SK-N-SH treated with all-trans-retinoic acid at 6 μM for 48 hours (cell line): ENCODE results near the gene MED9.

Source experiments
- ATAC-seq: fragments of 200-7000 bp; cut with Tn5 transposase; 3 replicates; pipeline ENCODE4 v1.9.1; 2020; ENCODE audit warnings: mild to moderate bottlenecking, moderate library complexity
- ARNTL ChIP-seq: fragments of 450-650 bp; formaldehyde crosslinking; IDR thresholded peaks from 2 replicates; pipeline ENCODE4 v1.5.0; 2020; ENCODE audit warnings: low read depth, mild to moderate bottlenecking, moderate library complexity, borderline replicate concordance
- BACH2 ChIP-seq: fragments of 250-450 bp; sonication (Bioruptor Pico); IDR thresholded peaks from 2 replicates; pipeline ENCODE4 v1.9.0; 2021; ENCODE audit warnings: mild to moderate bottlenecking, borderline replicate concordance
- CREB5 ChIP-seq: fragments of 250-450 bp; sonication (Bioruptor Pico); IDR thresholded peaks from 2 replicates; pipeline ENCODE4 v1.5.1; 2020; ENCODE audit warnings: low read depth, mild to moderate bottlenecking, moderate library complexity
- CSRNP3 ChIP-seq: fragments of 250-450 bp; sonication (Bioruptor Pico); IDR thresholded peaks from 2 replicates; pipeline ENCODE4 v1.5.1; 2021; ENCODE audit warnings: mild to moderate bottlenecking, moderate library complexity
- ESRRG ChIP-seq: fragments of 250-450 bp; sonication (Bioruptor Pico); IDR thresholded peaks from 2 replicates; pipeline ENCODE4 v1.6.1; 2021; ENCODE audit warnings: mild to moderate bottlenecking
- GLIS3 ChIP-seq: fragments of 250-450 bp; sonication (Bioruptor Pico); IDR thresholded peaks from 2 replicates; pipeline ENCODE4 v1.5.0; 2020; ENCODE audit warnings: mild to moderate bottlenecking, moderate library complexity
- ISL1 ChIP-seq: fragments of 250-450 bp; sonication (Bioruptor Pico); IDR thresholded peaks from 2 replicates; pipeline ENCODE4 v2.1.2; 2022; ENCODE audit warnings: mild to moderate bottlenecking, moderate library complexity
- OSR1 ChIP-seq: fragments of 250-450 bp; sonication (Bioruptor Pico); IDR thresholded peaks from 2 replicates; pipeline ENCODE4 v1.8.0; 2022; ENCODE audit warnings: moderate library complexity, mild to moderate bottlenecking, inconsistent platforms
- PATZ1 ChIP-seq: fragments of 250-450 bp; sonication (Bioruptor Pico); IDR thresholded peaks from 2 replicates; pipeline ENCODE4 v1.8.0; 2020; ENCODE audit warnings: mild to moderate bottlenecking, moderate library complexity, borderline replicate concordance
- POU6F1 ChIP-seq: fragments of 250-450 bp; sonication (Bioruptor Pico); IDR thresholded peaks from 2 replicates; pipeline ENCODE4 v1.8.0; 2021; ENCODE audit warnings: low read depth, mild to moderate bottlenecking, moderate library complexity, borderline replicate concordance
- PPARA ChIP-seq: fragments of 250-450 bp; sonication (Bioruptor Pico); IDR thresholded peaks from 2 replicates; pipeline ENCODE4 v1.5.0; 2020; ENCODE audit warnings: mild to moderate bottlenecking, borderline replicate concordance
- RARB ChIP-seq: fragments of 250-450 bp; sonication (Bioruptor Pico); IDR thresholded peaks from 2 replicates; pipeline ENCODE4 v1.8.0; 2021; ENCODE audit warnings: mild to moderate bottlenecking, moderate library complexity
- TCF4 ChIP-seq: fragments of 250-450 bp; sonication (Bioruptor Pico); IDR thresholded peaks from 2 replicates; pipeline ENCODE4 v1.8.0; 2021; ENCODE audit warnings: mild to moderate bottlenecking, moderate library complexity, borderline replicate concordance
- TSHZ2 ChIP-seq: fragments of 250-450 bp; sonication (Bioruptor Pico); IDR thresholded peaks from 2 replicates; pipeline ENCODE4 v1.5.0; 2020; ENCODE audit warnings: mild to moderate bottlenecking, moderate library complexity
- ZC3H10 ChIP-seq: fragments of 250-450 bp; sonication (Bioruptor Pico); IDR thresholded peaks from 2 replicates; pipeline ENCODE4 v1.5.1; 2021; ENCODE audit warnings: mild to moderate bottlenecking, moderate library complexity
- ZFP3 ChIP-seq: fragments of 250-450 bp; sonication (Bioruptor Pico); IDR thresholded peaks from 2 replicates; pipeline ENCODE4 v1.5.0; 2020; ENCODE audit warnings: mild to moderate bottlenecking, moderate library complexity
- ZFP30 ChIP-seq: fragments of 450-650 bp; formaldehyde crosslinking; IDR thresholded peaks from 2 replicates; pipeline ENCODE4 v1.5.0; 2022; ENCODE audit warnings: mild to moderate bottlenecking, moderate library complexity
- ZNF565 ChIP-seq: fragments of 450-650 bp; formaldehyde crosslinking; conservative IDR thresholded peaks from 2 replicates; pipeline ENCODE4 v1.5.0; 2020; ENCODE audit warnings: low read depth, mild to moderate bottlenecking, moderate library complexity
- ZNF70 ChIP-seq: fragments of 450-650 bp; formaldehyde crosslinking; IDR thresholded peaks from 2 replicates; pipeline ENCODE4 v1.5.0; 2020; ENCODE audit warnings: mild to moderate bottlenecking, moderate library complexity
- ZNF8 ChIP-seq: fragments of 450-650 bp; formaldehyde crosslinking; IDR thresholded peaks from 2 replicates; pipeline ENCODE4 v1.5.0; 2020; ENCODE audit warnings: mild to moderate bottlenecking, moderate library complexity

The MED9 gene

GRCh38 chr17:17509601-17510425 is 33.0 kb downstream of the MED9 start:
- no peak for TF ChIP-seq TSHZ2
- no peak for TF ChIP-seq OSR1 (CRISPR knock-in tag)
- TF ChIP-seq ARNTL (CRISPR knock-in tag) = no peak
- TF ChIP-seq ZFP3 = no peak
- no peak for TF ChIP-seq ISL1 (CRISPR knock-in tag)
- no peak for TF ChIP-seq POU6F1 (CRISPR knock-in tag)
- TF ChIP-seq GLIS3 (CRISPR knock-in tag) = no peak
- no peak for TF ChIP-seq ZNF70 (CRISPR knock-in tag)
- no peak for TF ChIP-seq BACH2 (CRISPR knock-in tag)
- TF ChIP-seq TCF4 = no peak
- no peak for TF ChIP-seq ZC3H10 (CRISPR knock-in tag)
- TF ChIP-seq ZFP30 (CRISPR knock-in tag) = no peak
- TF ChIP-seq CSRNP3 (CRISPR knock-in tag) = no peak
- TF ChIP-seq CREB5 (CRISPR knock-in tag) = no peak
- TF ChIP-seq PPARA (CRISPR knock-in tag) = no peak
- no peak for TF ChIP-seq PATZ1 (CRISPR knock-in tag)
- TF ChIP-seq ZNF8 = no peak
- no peak for TF ChIP-seq RARB (CRISPR knock-in tag)
- TF ChIP-seq ESRRG (CRISPR knock-in tag) = no peak
- no peak for TF ChIP-seq ZNF565 (CRISPR knock-in tag)
- ATAC-seq = no peak

GRCh38 chr17:17510456-17511292 is 33.9 kb downstream of the MED9 start:
- no peak for ATAC-seq
- no peak for TF ChIP-seq GLIS3 (CRISPR knock-in tag)
- TF ChIP-seq ZNF565 (CRISPR knock-in tag) = no peak
- no peak for TF ChIP-seq RARB (CRISPR knock-in tag)
- TF ChIP-seq TSHZ2 = no peak
- TF ChIP-seq ZNF70 (CRISPR knock-in tag) = no peak
- no peak for TF ChIP-seq PATZ1 (CRISPR knock-in tag)
- TF ChIP-seq OSR1 (CRISPR knock-in tag) = no peak
- TF ChIP-seq POU6F1 (CRISPR knock-in tag) = no peak
- no peak for TF ChIP-seq TCF4
- no peak for TF ChIP-seq ZFP3
- no peak for TF ChIP-seq PPARA (CRISPR knock-in tag)
